ENCODE results near the gene TCF4. TPM values are rescaled to one million over a fixed set of nuclear protein-coding genes. Genes with fewer than 3 reads are reported as not detected.

Gene TCF4
- total RNA-seq, 1 donor from 2014 or later: 205 TPM

- Histone ChIP-seq H3K27ac (ENCODE audit: low read depth, low read length) (no peak overlapping the region), H3K4me3 (ENCODE audit: low read length in 3 of 3) (no peak overlapping the region), H3K36me3 (ENCODE audit: control insufficient read depth in 3 of 3, insufficient read depth in 3 of 3, low read length in 3 of 3) (peaks cover 19 to 32% (median 24%) of the 10 kb centered on the region in 3 donors), H3K27me3 (ENCODE audit: control insufficient read depth in 3 of 3, insufficient read depth in 3 of 3, low read length in 3 of 3) (no peaks in the 10 kb centered on the region), H3K9ac (ENCODE audit: low read depth in 1 of 3, low read length in 3 of 3) (no peak overlapping the region), H3K9me3 (ENCODE audit: control insufficient read depth in 3 of 3, low read length in 3 of 3) (no peaks in the 10 kb centered on the region), H3K4me1 (ENCODE audit: control insufficient read depth in 3 of 3, insufficient read depth in 3 of 3, low read length in 3 of 3) (peaks cover 0 to 10% (median 8%) of the 10 kb centered on the region in 3 donors)
Observed at GRCh38 chr18:55268628-55269275, 319.2 kb downstream of the TCF4 start.

- Histone ChIP-seq H3K4me1 (ENCODE audit: control insufficient read depth in 3 of 3, insufficient read depth in 3 of 3, low read length in 3 of 3) (peaks cover 0 to 10% (median 8%) of the 10 kb centered on the region in 3 donors), H3K27ac (ENCODE audit: low read depth, low read length) (peak overlapping the region; percentile 10), H3K9me3 (ENCODE audit: control insufficient read depth in 3 of 3, low read length in 3 of 3) (no peaks in the 10 kb centered on the region), H3K36me3 (ENCODE audit: control insufficient read depth in 3 of 3, insufficient read depth in 3 of 3, low read length in 3 of 3) (peaks cover 19 to 32% (median 24%) of the 10 kb centered on the region in 3 donors), H3K4me3 (ENCODE audit: low read length in 3 of 3) (no peak overlapping the region), H3K9ac (ENCODE audit: low read depth in 1 of 3, low read length in 3 of 3) (no peak overlapping the region), H3K27me3 (ENCODE audit: control insufficient read depth in 3 of 3, insufficient read depth in 3 of 3, low read length in 3 of 3) (no peaks in the 10 kb centered on the region)
Observed at GRCh38 chr18:55268151-55268601, 319.8 kb downstream of the TCF4 start.

- H3K9ac ChIP-seq (ENCODE audit: low read depth in 1 of 3, low read length in 3 of 3): no peak overlapping the region
- no peaks in the 10 kb centered on the region for H3K9me3 ChIP-seq (ENCODE audit: control insufficient read depth in 3 of 3, low read length in 3 of 3)
- H3K4me1 ChIP-seq (ENCODE audit: control insufficient read depth in 3 of 3, insufficient read depth in 3 of 3, low read length in 3 of 3): peaks cover 0 to 10% (median 10%) of the 10 kb centered on the region in 3 donors
- H3K4me3 ChIP-seq (ENCODE audit: low read length in 3 of 3): no peak overlapping the region
- no peak overlapping the region for H3K27ac ChIP-seq (ENCODE audit: low read depth, low read length)
- H3K36me3 ChIP-seq (ENCODE audit: control insufficient read depth in 3 of 3, insufficient read depth in 3 of 3, low read length in 3 of 3): peaks cover 19 to 31% (median 24%) of the 10 kb centered on the region in 3 donors
- H3K27me3 ChIP-seq (ENCODE audit: control insufficient read depth in 3 of 3, insufficient read depth in 3 of 3, low read length in 3 of 3): no peaks in the 10 kb centered on the region
Observed at GRCh38 chr18:55266981-55267380, 321.0 kb downstream of the TCF4 start.

- Histone ChIP-seq H3K4me3 (ENCODE audit: low read length in 3 of 3) (no peak overlapping the region), H3K36me3 (ENCODE audit: control insufficient read depth in 3 of 3, insufficient read depth in 3 of 3, low read length in 3 of 3) (peaks cover 19 to 33% (median 28%) of the 10 kb centered on the region in 3 donors), H3K9ac (ENCODE audit: low read depth in 1 of 3, low read length in 3 of 3) (no peak overlapping the region), H3K27ac (ENCODE audit: low read depth, low read length) (no peak overlapping the region), H3K9me3 (ENCODE audit: control insufficient read depth in 3 of 3, low read length in 3 of 3) (no peaks in the 10 kb centered on the region), H3K4me1 (ENCODE audit: control insufficient read depth in 3 of 3, insufficient read depth in 3 of 3, low read length in 3 of 3) (peaks cover 0 to 10% (median 10%) of the 10 kb centered on the region in 3 donors), H3K27me3 (ENCODE audit: control insufficient read depth in 3 of 3, insufficient read depth in 3 of 3, low read length in 3 of 3) (no peaks in the 10 kb centered on the region)
Observed at GRCh38 chr18:55265984-55266383, 322.0 kb downstream of the TCF4 start.

GRCh38 chr18:55265130-55265675 lies 322.8 kb downstream of the TCF4 start:
- peaks cover 19 to 40% (median 28%) of the 10 kb centered on the region in 3 donors for H3K36me3 ChIP-seq (ENCODE audit: control insufficient read depth in 3 of 3, insufficient read depth in 3 of 3, low read length in 3 of 3)

GRCh38 chr18:55264108-55264507 lies 323.9 kb downstream of the TCF4 start:
- Histone ChIP-seq H3K36me3 (ENCODE audit: control insufficient read depth in 3 of 3, insufficient read depth in 3 of 3, low read length in 3 of 3) (peaks cover 13 to 36% (median 20%) of the 10 kb centered on the region in 3 donors), H3K4me3 (ENCODE audit: low read length in 3 of 3) (no peak overlapping the region), H3K9me3 (ENCODE audit: control insufficient read depth in 3 of 3, low read length in 3 of 3) (no peaks in the 10 kb centered on the region), H3K27me3 (ENCODE audit: control insufficient read depth in 3 of 3, insufficient read depth in 3 of 3, low read length in 3 of 3) (no peaks in the 10 kb centered on the region), H3K4me1 (ENCODE audit: control insufficient read depth in 3 of 3, insufficient read depth in 3 of 3, low read length in 3 of 3) (peaks cover 0 to 10% (median 10%) of the 10 kb centered on the region in 3 donors), H3K9ac (ENCODE audit: low read depth in 1 of 3, low read length in 3 of 3) (peak overlapping the region in 2 of 3 donors; percentile 4 to 25), H3K27ac (ENCODE audit: low read depth, low read length) (peak overlapping the region; percentile 54)

More at GRCh38 chr18:55265130-55265675, 322.8 kb downstream of the TCF4 start:
- no peak overlapping the region for H3K9ac ChIP-seq (ENCODE audit: low read depth in 1 of 3, low read length in 3 of 3)
- H3K4me3 ChIP-seq (ENCODE audit: low read length in 3 of 3): no peak overlapping the region
- peaks cover 0 to 10% (median 10%) of the 10 kb centered on the region in 3 donors for H3K4me1 ChIP-seq (ENCODE audit: control insufficient read depth in 3 of 3, insufficient read depth in 3 of 3, low read length in 3 of 3)
- peak overlapping the region; percentile 54 for H3K27ac ChIP-seq (ENCODE audit: low read depth, low read length)
- no peaks in the 10 kb centered on the region for H3K9me3 ChIP-seq (ENCODE audit: control insufficient read depth in 3 of 3, low read length in 3 of 3)
- H3K27me3 ChIP-seq (ENCODE audit: control insufficient read depth in 3 of 3, insufficient read depth in 3 of 3, low read length in 3 of 3): no peaks in the 10 kb centered on the region

GRCh38 chr18:55262021-55262560 lies 325.9 kb downstream of the TCF4 start:
- no peak overlapping the region for H3K4me3 ChIP-seq (ENCODE audit: low read length in 3 of 3)
- peaks cover 0 to 10% (median 10%) of the 10 kb centered on the region in 3 donors for H3K4me1 ChIP-seq (ENCODE audit: control insufficient read depth in 3 of 3, insufficient read depth in 3 of 3, low read length in 3 of 3)
- no peaks in the 10 kb centered on the region for H3K9me3 ChIP-seq (ENCODE audit: control insufficient read depth in 3 of 3, low read length in 3 of 3)
- H3K27ac ChIP-seq (ENCODE audit: low read depth, low read length): no peak overlapping the region
- no peak overlapping the region for H3K9ac ChIP-seq (ENCODE audit: low read depth in 1 of 3, low read length in 3 of 3)
- H3K36me3 ChIP-seq (ENCODE audit: control insufficient read depth in 3 of 3, insufficient read depth in 3 of 3, low read length in 3 of 3): peaks cover 13 to 41% (median 16%) of the 10 kb centered on the region in 3 donors
- H3K27me3 ChIP-seq (ENCODE audit: control insufficient read depth in 3 of 3, insufficient read depth in 3 of 3, low read length in 3 of 3): no peaks in the 10 kb centered on the region

GRCh38 chr18:55261253-55261652 lies 326.7 kb downstream of the TCF4 start:
- H3K9me3 ChIP-seq (ENCODE audit: control insufficient read depth in 3 of 3, low read length in 3 of 3): no peaks in the 10 kb centered on the region
- H3K4me1 ChIP-seq (ENCODE audit: control insufficient read depth in 3 of 3, insufficient read depth in 3 of 3, low read length in 3 of 3): peaks cover 0 to 10% (median 10%) of the 10 kb centered on the region in 3 donors
- no peak overlapping the region for H3K9ac ChIP-seq (ENCODE audit: low read depth in 1 of 3, low read length in 3 of 3)
- no peaks in the 10 kb centered on the region for H3K27me3 ChIP-seq (ENCODE audit: control insufficient read depth in 3 of 3, insufficient read depth in 3 of 3, low read length in 3 of 3)
- peaks cover 12 to 41% (median 24%) of the 10 kb centered on the region in 3 donors for H3K36me3 ChIP-seq (ENCODE audit: control insufficient read depth in 3 of 3, insufficient read depth in 3 of 3, low read length in 3 of 3)
- no peak overlapping the region for H3K4me3 ChIP-seq (ENCODE audit: low read length in 3 of 3)
- no peak overlapping the region for H3K27ac ChIP-seq (ENCODE audit: low read depth, low read length)

GRCh38 chr18:55258088-55258487 lies 329.9 kb downstream of the TCF4 start:
- Histone ChIP-seq H3K27me3 (ENCODE audit: control insufficient read depth in 3 of 3, insufficient read depth in 3 of 3, low read length in 3 of 3) (no peaks in the 10 kb centered on the region), H3K27ac (ENCODE audit: low read depth, low read length) (no peak overlapping the region), H3K36me3 (ENCODE audit: control insufficient read depth in 3 of 3, insufficient read depth in 3 of 3, low read length in 3 of 3) (peaks cover 10 to 54% (median 30%) of the 10 kb centered on the region in 3 donors), H3K4me3 (ENCODE audit: low read length in 3 of 3) (no peak overlapping the region), H3K9ac (ENCODE audit: low read depth in 1 of 3, low read length in 3 of 3) (no peak overlapping the region), H3K4me1 (ENCODE audit: control insufficient read depth in 3 of 3, insufficient read depth in 3 of 3, low read length in 3 of 3) (peaks cover 2 to 7% (median 5%) of the 10 kb centered on the region in 3 donors), H3K9me3 (ENCODE audit: control insufficient read depth in 3 of 3, low read length in 3 of 3) (no peaks in the 10 kb centered on the region)

GRCh38 chr18:55256929-55257289 lies 331.1 kb downstream of the TCF4 start:
- no peak overlapping the region for H3K4me3 ChIP-seq (ENCODE audit: low read length in 3 of 3)
- H3K9me3 ChIP-seq (ENCODE audit: control insufficient read depth in 3 of 3, low read length in 3 of 3): no peaks in the 10 kb centered on the region
- no peak overlapping the region for H3K27ac ChIP-seq (ENCODE audit: low read depth, low read length)
- H3K9ac ChIP-seq (ENCODE audit: low read depth in 1 of 3, low read length in 3 of 3): no peak overlapping the region
- no peaks in the 10 kb centered on the region for H3K27me3 ChIP-seq (ENCODE audit: control insufficient read depth in 3 of 3, insufficient read depth in 3 of 3, low read length in 3 of 3)
- H3K4me1 ChIP-seq (ENCODE audit: control insufficient read depth in 3 of 3, insufficient read depth in 3 of 3, low read length in 3 of 3): peaks cover 7 to 14% (median 8%) of the 10 kb centered on the region in 3 donors
- peaks cover 10 to 54% (median 30%) of the 10 kb centered on the region in 3 donors for H3K36me3 ChIP-seq (ENCODE audit: control insufficient read depth in 3 of 3, insufficient read depth in 3 of 3, low read length in 3 of 3)
